HepG2 (cell line): Measurements from ENCODE around the gene ZCCHC3. TPM values are rescaled to one million over a fixed set of nuclear protein-coding genes. Genes with fewer than 3 reads are reported as not detected.

Experiments
- CAMTA2 ChIP-seq: sonication (generic); formaldehyde crosslinking; IDR thresholded peaks from 2 replicates; pipeline ENCODE4 v1.4.0; 2020; ENCODE audit warnings: mild to moderate bottlenecking, missing genetic modification reagents, borderline replicate concordance
- FOXA1 ChIP-seq, 2 experiments: fragments of 450-650 bp in 1 of 2; sonication (generic) in 1 of 2; formaldehyde crosslinking in 1 of 2; IDR thresholded peaks; 2 replicates each; pipeline versions ENCODE4 v1.4.0 to v1.6.1; 2016 to 2020; ENCODE audit warnings: missing genetic modification reagents in 1 of 2
- HHEX ChIP-seq: IDR thresholded peaks from 2 replicates; pipeline ENCODE4 v1.6.1; 2016; ENCODE audit warnings: control low read depth
- HMG20A ChIP-seq: IDR thresholded peaks from 2 replicates; pipeline ENCODE4 v1.6.1; 2016; ENCODE audit warnings: borderline replicate concordance
- ISL2 ChIP-seq: sonication (generic); formaldehyde crosslinking; IDR thresholded peaks from 2 replicates; pipeline ENCODE4 v1.5.0; 2020; ENCODE audit warnings: missing genetic modification reagents
- MNT ChIP-seq: fragments of 450-650 bp; IDR thresholded peaks from 2 replicates; pipeline ENCODE4 v1.6.1; 2016
- RBM39 ChIP-seq: fragments of 200-400 bp; formaldehyde crosslinking; IDR thresholded peaks from one replicate; pipeline ENCODE4 v1.6.1; 2018; ENCODE audit warnings: antibody characterized with exemption, mild to moderate bottlenecking, low read depth, low read length; ENCODE audit not compliant: poor library complexity, severe bottlenecking
- REXO4 ChIP-seq: sonication (generic); formaldehyde crosslinking; IDR thresholded peaks from 2 replicates; pipeline ENCODE4 v1.8.0; 2022; ENCODE audit warnings: missing genetic modification reagents, mild to moderate bottlenecking, borderline replicate concordance
- THYN1 ChIP-seq: sonication (generic); formaldehyde crosslinking; IDR thresholded peaks from 2 replicates; pipeline ENCODE4 v1.8.1; 2023; ENCODE audit warnings: low read depth, mild to moderate bottlenecking, moderate library complexity, missing genetic modification reagents, borderline replicate concordance
- TOPORS ChIP-seq: sonication (generic); formaldehyde crosslinking; IDR thresholded peaks from 2 replicates; pipeline ENCODE4 v1.8.0; 2023; ENCODE audit warnings: mild to moderate bottlenecking, missing genetic modification reagents
- TP53 ChIP-seq: sonication (generic); formaldehyde crosslinking; conservative IDR thresholded peaks from 2 replicates; pipeline ENCODE4 v1.4.0; 2020; ENCODE audit warnings: missing genetic modification reagents
- ZMYM3 ChIP-seq: sonication (generic); formaldehyde crosslinking; IDR thresholded peaks from 2 replicates; pipeline ENCODE4 v1.5.1; 2020; ENCODE audit warnings: mild to moderate bottlenecking, missing genetic modification reagents
- ZNF136 ChIP-seq: sonication (generic); formaldehyde crosslinking; IDR thresholded peaks from 2 replicates; pipeline ENCODE4 v1.8.1; 2022; ENCODE audit warnings: low read depth, mild to moderate bottlenecking, moderate library complexity, missing genetic modification reagents
- ZNF20 ChIP-seq: sonication (generic); formaldehyde crosslinking; IDR thresholded peaks from 2 replicates; pipeline ENCODE4 v1.4.0; 2020; ENCODE audit warnings: mild to moderate bottlenecking, moderate library complexity, missing genetic modification reagents
- ZNF260 ChIP-seq: sonication (generic); formaldehyde crosslinking; IDR thresholded peaks from 2 replicates; pipeline ENCODE4 v1.4.0; 2020; ENCODE audit warnings: missing genetic modification reagents, low read depth, mild to moderate bottlenecking, borderline replicate concordance
- ZNF547 ChIP-seq: sonication (generic); formaldehyde crosslinking; IDR thresholded peaks from 2 replicates; pipeline ENCODE4 v1.5.1; 2020; ENCODE audit warnings: mild to moderate bottlenecking, missing genetic modification reagents
- ZNF572 ChIP-seq: sonication (generic); formaldehyde crosslinking; IDR thresholded peaks from 2 replicates; pipeline ENCODE4 v1.5.1; 2020; ENCODE audit warnings: mild to moderate bottlenecking, missing genetic modification reagents
- ZNF597 ChIP-seq: sonication (generic); formaldehyde crosslinking; IDR thresholded peaks from 2 replicates; pipeline ENCODE4 v1.5.0; 2020; ENCODE audit warnings: missing genetic modification reagents
- ZNF639 ChIP-seq: conservative IDR thresholded peaks from 2 replicates; pipeline ENCODE4 v1.6.1; 2018; ENCODE audit warnings: missing genetic modification reagents
- ZNF713 ChIP-seq: sonication (generic); formaldehyde crosslinking; IDR thresholded peaks from 2 replicates; pipeline ENCODE4 v1.4.0; 2020; ENCODE audit warnings: mild to moderate bottlenecking, missing genetic modification reagents
- ZNF746 ChIP-seq: sonication (generic); formaldehyde crosslinking; IDR thresholded peaks from 2 replicates; pipeline ENCODE4 v1.8.0; 2022; ENCODE audit warnings: mild to moderate bottlenecking, missing genetic modification reagents
- ZSCAN25 ChIP-seq: sonication (generic); formaldehyde crosslinking; IDR thresholded peaks from 2 replicates; pipeline ENCODE4 v1.8.0; 2022; ENCODE audit warnings: mild to moderate bottlenecking, missing genetic modification reagents
- polyA plus RNA-seq, 8 experiments: library from polyadenylated mRNA; depleted of rRNA in 3 of 8; stranded (reverse) in 7 of 8; unstranded in 1 of 8; fragments of >200 nt; fragmentation: Illumina TruSeq in 4 of 8; extraction: Trizol in 4 of 8; gene quantifications; 2 replicates each; pipeline versions ENCODE4 v1.2.1 to v1.2.3, GENCODE V29; 2011 to 2016; ENCODE audit warnings: low read depth in 4 of 8, missing spikeins in 1 of 8, mixed read lengths in 1 of 8; ENCODE audit not compliant: insufficient read depth in 1 of 8
- total RNA-seq, 5 experiments: library from RNA; depleted of rRNA; stranded (reverse); fragments of >200 nt; fragmentation: Illumina TruSeq; extraction: Trizol; gene quantifications; 2 replicates each; pipeline ENCODE4 v1.2.3, GENCODE V29; 2016; ENCODE audit warnings: low read depth in 1 of 5
- TF ChIP-seq, protein P1 (sequence below): sonication (generic); formaldehyde crosslinking; IDR thresholded peaks from 2 replicates; pipeline ENCODE4 v1.4.0; 2020; ENCODE audit warnings: missing genetic modification reagents

The ZCCHC3 gene
- total and polyA plus RNA-seq, 2 of the 13 experiments (the other 11 are each of a cell fraction or from before 2014, with no cell fraction given): 46.6 to 63.0 TPM

- TF ChIP-seq THYN1 (CRISPR knock-in tag) (peak; percentile 15; the same call in 1 of the 2 replicates), TOPORS (CRISPR knock-in tag) (peak; percentile 87), ZNF713 (CRISPR knock-in tag) (peak; percentile 95; the same call in 1 of the 2 replicates), RBM39 (peak; percentile 92), MNT (peak; percentile 96), ZNF547 (CRISPR knock-in tag) (peak; percentile 94), ZSCAN25 (peak; percentile 93), HHEX (CRISPR knock-in tag) (no peak), ISL2 (CRISPR knock-in tag) (peak; percentile 80), TP53 (CRISPR knock-in tag) (0 out of 2 replicates have a peak, but pooled peaks have one; percentile 70), CAMTA2 (CRISPR knock-in tag) (peak; percentile 90), ZMYM3 (CRISPR knock-in tag) (peak; percentile 40), ZNF260 (CRISPR knock-in tag) (no peak), ZNF639 (peak; percentile 90), HMG20A (peak; percentile 58; the same call in 1 of the 2 replicates), ZNF20 (CRISPR knock-in tag) (no peak), ZNF136 (CRISPR knock-in tag) (peak; percentile 60; the same call in 1 of the 2 replicates), ZNF746 (CRISPR knock-in tag) (peak; percentile 94; the same call in 1 of the 2 replicates), ZNF572 (CRISPR knock-in tag) (no peak), ZNF597 (CRISPR knock-in tag) (peak; percentile 37; the same call in 1 of the 2 replicates), FOXA1 (IDR thresholded peaks at IDR 0.05) (no peak), FOXA1 (CRISPR knock-in tag; IDR thresholded peaks at IDR 0.05) (peak; percentile 66), REXO4 (CRISPR knock-in tag) (peak; percentile 84)
- TF ChIP-seq, protein P1, sequence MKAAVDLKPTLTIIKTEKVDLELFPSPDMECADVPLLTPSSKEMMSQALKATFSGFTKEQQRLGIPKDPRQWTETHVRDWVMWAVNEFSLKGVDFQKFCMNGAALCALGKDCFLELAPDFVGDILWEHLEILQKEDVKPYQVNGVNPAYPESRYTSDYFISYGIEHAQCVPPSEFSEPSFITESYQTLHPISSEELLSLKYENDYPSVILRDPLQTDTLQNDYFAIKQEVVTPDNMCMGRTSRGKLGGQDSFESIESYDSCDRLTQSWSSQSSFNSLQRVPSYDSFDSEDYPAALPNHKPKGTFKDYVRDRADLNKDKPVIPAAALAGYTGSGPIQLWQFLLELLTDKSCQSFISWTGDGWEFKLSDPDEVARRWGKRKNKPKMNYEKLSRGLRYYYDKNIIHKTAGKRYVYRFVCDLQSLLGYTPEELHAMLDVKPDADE (CRISPR knock-in tag): no peak; the same call in 1 of the 2 replicates
Measured at GRCh38 chr20:324177-325044, 27.0 kb downstream of the ZCCHC3 start (continued).
